AG04450 (cell line): ENCODE data around the gene ST7. TPM values are rescaled to one million over a fixed set of nuclear protein-coding genes. Genes with fewer than 3 reads are reported as not detected.
A peak's percentile ranks its signal among the peaks of the same experiment; 100 is the strongest.

Experiments
- CTCF ChIA-PET: fragments of 300-600, 350-600 bp; formaldehyde crosslinking; extraction: SDS; loops from one replicate; lab custom pipeline; 2022; ENCODE audit warnings: antibody characterized with exemption, inconsistent platforms; lab: Charles Lee
- POLR2A ChIA-PET: fragments of 350-600 bp; formaldehyde crosslinking; extraction: SDS; loops from one replicate; lab custom pipeline; 2021; ENCODE audit warnings: antibody characterized with exemption, inconsistent platforms; lab: Yijun Ruan, JAX
- DNase-seq: peaks from one replicate; pipeline ENCODE4 v3.0.0-alpha.2; 2011; ENCODE audit warnings: low read depth, low spot score
- H3K27ac ChIP-seq: one replicate; pipeline ENCODE4 v1.5.1; 2012; ENCODE audit warnings: low read depth, low read length, control low read depth
- H3K27me3 ChIP-seq: one replicate; pipeline ENCODE4 v1.6.0; 2012; ENCODE audit warnings: low read length; ENCODE audit not compliant: control insufficient read depth, insufficient read depth
- H3K4me3 ChIP-seq: 2 replicates; pipeline ENCODE4 v1.5.1; 2011; ENCODE audit warnings: mild to moderate bottlenecking, low read depth, low read length, control low read depth
- H3K9me3 ChIP-seq: 2 replicates; pipeline ENCODE4 v1.5.1; 2012; ENCODE audit warnings: low read length; ENCODE audit not compliant: control insufficient read depth, insufficient read depth
- CTCF ChIP-seq: IDR thresholded peaks from 2 replicates; pipeline ENCODE4 v1.5.1; 2011; ENCODE audit warnings: low read depth, low read length, control low read depth, inconsistent platforms
- polyA plus RNA-seq: library from polyadenylated mRNA; depleted of rRNA; stranded (reverse); fragments of >200 nt; gene quantifications from 2 replicates; pipeline ENCODE4 v1.2.3, GENCODE V29; 2011

The ST7 gene
- polyA plus RNA-seq, 1 experiment, result 34.5 TPM

GRCh38 chr7:117038408-117038807 is 85.1 kb downstream of the ST7 start:
- CTCF ChIA-PET, result interaction anchor here (1.7 kb wide), 1 partner anchor 89 kb away, joined by 7 read pairs; no protein-coding TSS in a partner anchor
- Histone ChIP-seq H3K4me3 (no peak overlapping the region), H3K9me3 (no peaks in the 10 kb centered on the region), H3K27me3 (no peaks in the 10 kb centered on the region), H3K27ac (no peak overlapping the region)
- POLR2A ChIA-PET, result interaction anchor here (1.2 kb wide), 1 partner anchor 36 kb away, joined by 4 read pairs; no protein-coding TSS in a partner anchor
- no peak for DNase-seq
- TF ChIP-seq CTCF, result no peak

- no peak overlapping the region for H3K4me3 ChIP-seq
- ChIA-PET CTCF (no interaction called here), POLR2A (no interaction called here)
- peak; percentile 42 for DNase-seq
- no peaks in the 10 kb centered on the region for H3K9me3 ChIP-seq
- no peak for TF ChIP-seq CTCF
- no peaks in the 10 kb centered on the region for H3K27me3 ChIP-seq
- peak overlapping the region; percentile 23 for H3K27ac ChIP-seq
Measured at GRCh38 chr7:117041007-117041406, 87.7 kb downstream of the ST7 start.

- no peaks in the 10 kb centered on the region for H3K9me3 ChIP-seq
- CTCF ChIA-PET, result no interaction called here
- POLR2A ChIA-PET, result no interaction called here
- DNase-seq, result no peak
- no peaks in the 10 kb centered on the region for H3K27me3 ChIP-seq
- H3K4me3 ChIP-seq, result no peak overlapping the region
- no peak overlapping the region for H3K27ac ChIP-seq
- no peak for TF ChIP-seq CTCF
Measured at GRCh38 chr7:117041822-117042221, 88.5 kb downstream of the ST7 start.

GRCh38 chr7:117043108-117043825 is 90.0 kb downstream of the ST7 start:
- DNase-seq, result no peak
- TF ChIP-seq CTCF, result no peak
- ChIA-PET CTCF (no interaction called here), POLR2A (no interaction called here)
- H3K4me3 ChIP-seq, result no peak overlapping the region
- no peaks in the 10 kb centered on the region for H3K27me3 ChIP-seq
- no peaks in the 10 kb centered on the region for H3K9me3 ChIP-seq
- no peak overlapping the region for H3K27ac ChIP-seq

- CTCF ChIA-PET, result no interaction called here
Measured at GRCh38 chr7:117044664-117045063, 91.4 kb downstream of the ST7 start.

More at GRCh38 chr7:117044664-117045063, 91.4 kb downstream of the ST7 start:
- Histone ChIP-seq H3K27ac (no peak overlapping the region), H3K4me3 (no peak overlapping the region), H3K27me3 (no peaks in the 10 kb centered on the region), H3K9me3 (no peaks in the 10 kb centered on the region)
- POLR2A ChIA-PET, result no interaction called here
- no peak for TF ChIP-seq CTCF
- DNase-seq, result no peak
